GM21367 (cell line): ENCODE results near the gene FOXB2.
"Not testable (repeated sequence)": the region's sequence is repeated elsewhere in the genome, so short reads cannot be mapped to it uniquely, and the experiment has no call there.

Experiments used
- ATAC-seq: cut with Tn5 transposase; IDR thresholded peaks from one replicate; pipeline ENCODE4 v1.9.1; 2021; ENCODE audit not compliant: unreplicated experiment

Gene FOXB2

GRCh38 chr9:77060681-77061080 lies 41.2 kb downstream of the FOXB2 start:
- not testable (repeated sequence) for ATAC-seq

GRCh38 chr9:77063645-77064285 lies 44.3 kb downstream of the FOXB2 start:
- no peak for ATAC-seq

GRCh38 chr9:77066388-77066787 lies 46.9 kb downstream of the FOXB2 start:
- ATAC-seq, result no peak
